HG02870 (cell line): ENCODE measurements around the gene FKBP1C.
A peak's percentile ranks its signal among the peaks of the same experiment; 100 is the strongest.
"Not testable (repeated sequence)": the region's sequence is repeated elsewhere in the genome, so short reads cannot be mapped to it uniquely, and the experiment has no call there.

Experiments
- ATAC-seq: cut with Tn5 transposase; IDR thresholded peaks from one replicate; pipeline ENCODE4 v1.9.1; 2021; ENCODE audit warnings: mild to moderate bottlenecking, moderate library complexity; ENCODE audit not compliant: unreplicated experiment

Gene FKBP1C

DNA sequence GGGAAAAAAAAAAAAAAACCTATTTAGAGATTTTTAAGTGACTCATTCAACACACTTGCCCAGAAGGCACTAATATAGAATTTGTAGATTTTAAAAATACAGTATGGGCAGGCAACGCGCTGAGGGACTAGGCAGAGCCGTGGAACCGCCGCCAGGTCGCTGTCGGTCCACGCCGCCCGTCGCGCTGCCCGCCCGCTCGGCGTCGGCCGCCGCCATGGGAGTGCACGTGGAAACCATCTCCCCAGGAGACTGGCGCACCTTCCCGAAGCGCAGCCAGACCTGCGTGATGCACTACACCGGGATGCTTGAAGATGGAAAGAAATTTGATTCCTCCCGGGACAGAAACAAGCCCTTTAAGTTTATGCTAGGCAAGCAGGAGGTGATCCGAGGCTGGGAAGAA, at the start of gene FKBP1C:
Gene FKBP1C, plus strand, starts transcription at position 127 of the 400 bp plus-strand sequence.
- not testable (repeated sequence) for ATAC-seq

DNA sequence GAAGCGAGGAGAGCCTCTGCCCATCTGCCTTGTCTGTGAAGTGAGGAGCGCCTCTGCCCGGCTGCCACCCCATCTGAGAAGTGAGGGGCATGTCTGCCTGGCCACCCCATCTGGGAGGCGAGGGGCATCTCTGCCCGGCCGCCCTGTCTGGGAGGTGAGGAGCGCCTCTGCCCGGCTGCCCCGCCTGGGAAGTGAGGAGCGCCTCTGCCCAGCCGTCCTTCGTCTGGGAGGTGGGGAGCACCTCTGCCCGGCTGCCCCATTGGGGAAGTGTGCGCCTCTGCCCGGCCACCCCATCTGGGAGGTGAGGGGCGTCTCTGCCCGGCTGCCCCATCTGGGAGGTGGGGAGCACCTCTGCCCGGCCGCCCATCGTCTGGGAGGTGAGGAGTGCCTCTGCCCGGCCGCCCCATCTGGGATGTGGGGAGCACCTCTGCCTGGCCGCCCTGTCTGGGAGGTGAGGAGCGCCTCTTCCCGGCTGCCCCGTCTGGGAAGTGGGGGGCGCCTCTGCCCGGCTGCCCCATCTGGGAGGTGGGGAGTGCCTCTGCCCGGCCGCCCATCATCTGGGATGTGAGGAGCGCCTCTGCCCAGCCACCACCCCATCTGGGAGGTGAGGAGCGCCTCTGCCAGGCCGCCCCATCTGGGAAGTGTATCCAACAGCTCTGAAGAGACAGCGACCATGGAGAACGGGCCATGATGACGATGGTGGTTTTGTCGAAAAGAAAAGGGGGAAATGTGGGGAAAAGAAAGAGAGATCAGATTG, 47.0 kb upstream of the FKBP1C start:
- not testable (repeated sequence) for ATAC-seq

DNA sequence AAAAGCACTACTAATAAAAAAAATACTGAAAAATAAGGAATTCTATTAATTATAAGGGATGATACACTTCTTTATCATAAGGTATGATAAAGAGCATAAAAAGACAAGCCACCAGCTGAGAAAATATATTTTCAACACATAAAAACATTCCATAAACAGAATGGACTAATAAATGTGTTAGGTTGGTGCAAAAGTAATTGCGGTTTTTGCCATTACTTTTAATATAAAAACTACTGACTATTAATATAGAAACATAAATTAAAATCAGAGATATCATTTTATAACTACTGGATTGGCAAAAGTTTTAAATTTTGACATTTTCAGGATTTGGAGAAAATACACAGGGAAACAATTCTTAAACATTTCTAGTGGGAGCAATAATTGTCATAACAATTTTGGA, 37.1 kb upstream of the FKBP1C start:
- no peak for ATAC-seq

DNA sequence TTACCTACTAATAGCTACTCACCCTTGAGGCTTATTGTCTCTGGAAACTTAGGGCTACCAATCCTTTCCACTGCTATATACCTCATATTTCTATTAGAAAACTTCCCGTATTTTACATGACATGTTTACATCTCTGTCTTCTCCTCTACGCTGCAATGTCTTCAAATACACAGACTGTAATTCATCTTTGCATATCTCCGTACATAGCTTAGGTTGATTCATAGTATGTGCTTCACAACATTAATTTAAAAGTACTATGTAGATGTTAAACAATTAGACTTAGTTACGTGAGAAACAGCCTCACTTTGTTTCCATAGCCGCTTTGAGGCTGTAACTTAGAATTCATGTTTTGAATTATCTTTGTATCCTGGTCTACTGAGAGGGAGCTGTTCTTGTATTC, 35.1 kb upstream of the FKBP1C start:
- ATAC-seq: no peak

DNA sequence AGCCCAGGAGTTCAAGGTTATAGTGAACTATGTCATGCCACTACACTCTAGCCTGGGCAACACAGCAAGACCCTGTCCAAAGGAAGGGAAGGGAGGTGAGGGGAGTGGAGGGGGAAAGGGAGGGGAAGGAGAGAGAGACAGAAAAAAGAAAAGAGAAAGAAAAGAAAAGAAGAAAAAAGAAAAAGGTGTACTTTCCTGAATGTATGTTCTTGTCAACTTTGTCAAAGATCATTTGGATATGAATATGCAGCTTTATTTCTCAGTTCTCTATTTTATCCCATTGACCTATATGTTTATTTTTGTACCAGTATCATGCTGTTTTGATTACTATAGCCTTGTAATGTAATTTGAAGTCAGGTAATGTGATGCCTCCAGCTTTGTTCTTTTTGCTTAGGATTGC, 30.9 kb upstream of the FKBP1C start:
- ATAC-seq: no peak

DNA sequence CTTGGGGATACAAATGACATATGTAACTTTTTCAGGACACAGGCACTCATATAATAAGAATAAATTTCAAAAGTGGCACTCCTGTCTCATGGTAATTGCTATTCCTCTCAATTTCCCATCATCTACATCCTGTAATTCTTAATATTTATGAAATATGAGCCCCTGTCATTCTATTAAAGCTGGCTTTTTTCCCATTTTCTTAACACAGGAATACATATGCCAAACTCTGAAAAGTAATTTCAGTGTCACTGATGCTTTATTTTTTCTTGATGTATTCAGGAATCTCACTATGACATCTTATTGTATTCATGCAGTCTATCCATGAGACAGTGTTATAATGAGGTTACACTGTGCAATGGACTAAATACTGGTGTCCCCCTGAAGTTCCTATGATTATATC, 24.3 kb upstream of the FKBP1C start:
- no peak for ATAC-seq

DNA sequence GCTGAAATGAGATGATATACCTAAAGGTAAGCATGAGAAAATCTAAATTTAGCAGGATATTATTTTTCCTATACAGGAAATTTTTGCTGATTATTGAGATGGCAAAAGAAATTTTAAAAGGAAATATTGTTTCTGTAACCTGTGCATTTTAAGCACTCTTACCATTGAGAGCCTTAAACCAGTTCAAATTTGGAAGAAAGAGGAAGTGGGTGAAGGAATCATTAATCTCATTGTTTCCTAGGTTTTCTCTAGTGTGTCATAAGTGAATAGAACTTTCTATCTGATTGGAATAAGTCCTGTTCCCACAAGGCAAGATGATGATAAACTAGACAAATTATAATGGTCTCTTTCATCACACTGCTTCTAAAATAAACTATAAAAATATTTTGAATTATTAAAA, 22.4 kb upstream of the FKBP1C start:
- no peak for ATAC-seq

DNA sequence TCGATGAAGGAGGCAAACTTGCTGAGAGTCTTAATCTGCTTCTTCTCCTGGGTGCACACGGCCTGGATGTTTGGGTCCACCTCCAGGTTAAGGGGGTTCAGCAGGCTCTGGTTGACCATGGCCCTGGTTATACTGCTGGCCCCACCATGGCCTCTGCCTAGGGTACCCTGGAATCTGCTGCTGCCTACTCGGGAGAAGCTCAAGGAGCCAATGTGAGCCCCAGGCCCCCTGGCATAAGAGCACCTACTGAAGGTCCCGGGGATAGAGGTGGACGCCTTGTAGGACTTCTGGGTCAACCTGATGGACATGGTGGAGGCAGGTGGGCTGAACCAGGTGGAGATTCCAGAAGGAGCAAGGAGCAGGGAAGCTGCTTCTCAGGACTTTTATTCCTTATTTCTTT, 17.9 kb upstream of the FKBP1C start:
- ATAC-seq: no peak

DNA sequence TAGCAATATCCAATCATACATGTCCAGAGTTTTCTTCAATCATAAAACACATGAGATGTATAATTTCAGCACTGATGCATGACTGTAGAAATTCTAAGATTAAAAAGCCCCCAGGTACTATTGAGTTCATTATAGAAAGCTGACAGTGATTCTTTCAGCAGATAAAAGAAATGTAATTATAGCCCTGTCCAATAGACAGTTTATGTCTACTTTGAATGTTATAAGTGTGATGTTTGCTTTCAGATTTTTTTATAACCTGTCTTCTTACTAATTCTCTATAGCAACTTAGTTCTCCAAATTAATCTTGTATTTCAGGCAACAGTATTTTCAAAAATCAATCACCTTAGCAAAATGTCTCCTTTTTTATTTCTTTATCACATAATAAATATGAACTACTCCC, 13.5 kb upstream of the FKBP1C start:
- no peak for ATAC-seq

DNA sequence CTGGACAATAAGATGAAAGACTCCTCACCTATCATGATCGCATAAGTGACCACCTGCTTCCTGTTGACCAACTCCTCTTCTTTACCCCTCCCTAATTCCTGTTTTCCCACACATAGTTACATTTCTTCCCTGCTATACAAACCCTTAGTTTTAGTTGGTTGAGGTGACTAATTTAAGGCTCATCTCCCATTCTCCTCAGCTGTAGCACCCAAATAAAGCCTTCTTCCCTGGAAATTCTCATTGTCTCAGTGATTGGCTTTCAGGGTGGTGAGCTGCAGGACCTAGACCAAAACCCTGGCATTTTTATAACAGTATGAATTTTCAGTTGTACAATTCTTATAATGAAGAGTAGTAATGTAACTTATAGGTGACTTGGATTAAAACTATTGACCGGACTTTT, 2.1 kb downstream of the FKBP1C start:
- ATAC-seq: no peak

DNA sequence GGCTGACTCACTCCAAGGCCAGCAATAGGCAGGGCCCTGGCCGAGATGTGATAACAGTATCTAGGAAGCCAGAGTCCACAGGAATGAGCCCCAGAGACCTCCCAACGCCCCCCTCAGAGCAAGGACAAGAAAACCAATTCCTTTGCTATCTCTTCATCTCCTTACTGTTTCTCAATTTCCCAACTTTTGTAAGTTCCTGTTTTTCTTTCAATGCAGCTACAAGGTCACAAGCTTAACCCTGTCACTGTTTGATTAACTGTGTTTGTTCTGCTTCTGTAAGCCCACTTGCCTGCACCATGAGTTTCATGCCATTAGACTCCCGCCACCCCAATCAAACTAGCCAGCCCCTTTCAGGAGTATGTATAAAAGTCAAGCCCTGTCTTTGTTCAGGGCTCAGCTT, 3.5 kb downstream of the FKBP1C start:
- ATAC-seq: no peak

DNA sequence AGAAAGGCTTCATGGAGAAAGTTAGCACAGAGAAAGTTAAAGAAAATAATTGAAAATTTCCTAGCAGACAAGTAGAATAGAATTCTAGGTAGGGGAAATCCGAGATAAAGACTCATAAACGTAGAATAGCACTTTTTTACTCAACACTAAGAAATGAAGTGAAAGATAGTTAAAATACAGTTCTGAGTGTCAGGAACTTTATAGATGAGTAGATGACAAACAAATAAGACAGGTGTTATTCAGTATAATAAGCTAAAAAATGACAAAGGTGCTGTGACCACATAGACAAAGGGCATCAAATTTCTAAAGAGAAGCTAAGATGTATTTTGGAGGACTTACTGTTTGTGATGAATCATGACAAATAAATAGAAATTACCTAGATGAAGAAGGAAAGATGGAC, 12.9 kb downstream of the FKBP1C start:
- peak; percentile 58 for ATAC-seq

DNA sequence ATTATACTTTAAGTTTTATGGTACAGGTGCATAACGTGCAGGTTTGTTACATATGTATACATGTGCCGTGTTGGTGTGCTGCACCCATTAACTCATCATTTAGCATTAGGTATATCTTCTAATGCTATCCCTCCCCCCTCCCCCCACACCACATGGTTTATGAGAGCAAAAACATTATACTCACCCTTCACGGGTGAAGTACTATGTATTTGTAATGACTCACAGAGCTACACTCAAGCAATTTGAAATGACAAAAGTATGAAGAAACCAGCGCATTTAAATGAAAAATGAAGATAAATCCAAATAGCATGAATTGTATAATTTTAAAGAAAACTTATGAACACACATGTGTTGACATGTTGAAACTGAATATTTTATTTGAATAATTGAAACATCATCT, 14.7 kb downstream of the FKBP1C start:
- ATAC-seq: not testable (repeated sequence)

DNA sequence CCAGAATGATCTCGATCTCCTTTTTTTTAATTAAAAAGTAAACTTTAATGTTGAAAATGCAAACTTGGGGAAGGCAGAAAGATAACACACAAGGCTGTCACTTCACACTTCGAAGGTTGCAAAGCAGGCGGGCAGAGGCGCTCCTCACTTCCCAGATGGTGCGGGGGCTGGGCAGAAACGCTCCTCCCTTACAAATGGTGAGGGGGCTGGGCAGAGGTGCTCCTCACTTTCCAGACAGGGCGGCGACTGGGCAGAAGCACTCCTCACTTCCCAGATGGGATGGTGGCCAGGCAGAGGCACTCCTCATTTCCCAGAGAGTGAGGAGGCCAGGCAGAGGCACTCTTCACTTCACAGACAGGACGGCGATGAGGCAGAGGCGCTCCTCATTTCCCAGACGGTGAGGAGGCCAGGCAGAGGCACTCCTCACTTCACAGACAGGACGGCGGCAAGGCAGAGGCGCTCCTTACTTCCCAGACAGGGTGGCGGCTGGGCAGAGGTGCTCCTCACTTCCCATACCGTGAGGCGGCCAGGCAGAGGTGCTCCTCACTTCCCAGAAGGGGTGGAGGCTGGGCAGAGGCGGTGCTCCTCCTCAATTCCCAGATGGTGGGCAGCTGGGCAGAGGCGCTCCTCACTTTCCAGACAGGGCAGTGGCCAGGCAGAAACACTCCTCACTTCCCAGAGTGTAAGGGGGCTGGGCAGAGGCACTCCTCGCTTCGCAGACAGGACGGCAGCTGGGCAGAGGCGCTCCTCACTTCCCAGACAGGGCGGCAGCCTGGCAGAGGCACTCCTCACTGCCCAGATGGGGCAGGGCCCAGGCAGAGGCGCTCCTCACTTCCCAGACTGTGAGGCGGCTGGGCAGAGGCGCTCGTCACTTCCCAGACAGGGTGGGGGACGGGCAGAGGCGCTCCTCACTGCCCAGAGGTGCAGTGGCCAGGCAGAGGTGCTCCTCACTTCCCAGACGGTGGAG, 16.9 kb downstream of the FKBP1C start:
- ATAC-seq: not testable (repeated sequence)

DNA sequence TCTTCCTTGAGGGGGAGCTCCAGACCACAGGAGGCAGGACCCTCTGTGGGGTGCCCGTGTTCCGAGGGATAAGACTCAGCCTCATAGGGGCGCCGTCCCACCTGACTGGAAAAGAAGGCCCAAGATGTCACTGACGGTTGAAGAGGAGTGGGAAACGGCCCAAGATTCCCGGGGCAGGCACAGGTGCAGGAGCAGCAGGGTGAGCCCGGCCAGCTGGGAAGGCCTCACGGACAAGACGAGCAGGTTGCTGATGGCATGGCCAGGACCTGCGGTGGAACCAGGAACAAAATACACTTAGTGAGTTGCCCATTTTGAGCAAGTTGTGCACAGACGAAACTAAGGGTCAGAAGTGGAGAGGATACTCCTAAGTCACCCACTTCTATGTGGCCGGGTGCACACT, 18.8 kb downstream of the FKBP1C start:
- ATAC-seq: not testable (repeated sequence)

DNA sequence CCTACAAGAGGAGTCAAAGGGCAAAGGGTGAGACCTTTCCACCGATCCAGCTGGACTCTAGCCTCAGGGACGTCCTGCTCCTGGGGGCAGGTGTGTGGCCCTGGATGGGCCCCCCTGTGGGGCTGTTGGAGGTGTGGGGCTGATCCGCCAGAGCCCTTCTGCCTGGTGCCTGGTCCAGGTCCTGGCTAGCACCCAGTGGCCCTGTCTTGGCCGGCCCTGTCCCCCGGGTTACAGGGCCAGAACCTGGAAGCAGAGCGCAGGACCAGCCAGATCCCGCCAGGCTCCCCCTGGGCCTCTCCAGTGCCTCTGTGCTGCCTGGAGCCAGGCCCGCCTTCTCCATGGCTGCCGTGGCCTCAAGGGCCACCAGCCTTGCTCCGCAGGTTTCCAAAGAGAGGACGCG, 19.2 kb downstream of the FKBP1C start:
- not testable (repeated sequence) for ATAC-seq

DNA sequence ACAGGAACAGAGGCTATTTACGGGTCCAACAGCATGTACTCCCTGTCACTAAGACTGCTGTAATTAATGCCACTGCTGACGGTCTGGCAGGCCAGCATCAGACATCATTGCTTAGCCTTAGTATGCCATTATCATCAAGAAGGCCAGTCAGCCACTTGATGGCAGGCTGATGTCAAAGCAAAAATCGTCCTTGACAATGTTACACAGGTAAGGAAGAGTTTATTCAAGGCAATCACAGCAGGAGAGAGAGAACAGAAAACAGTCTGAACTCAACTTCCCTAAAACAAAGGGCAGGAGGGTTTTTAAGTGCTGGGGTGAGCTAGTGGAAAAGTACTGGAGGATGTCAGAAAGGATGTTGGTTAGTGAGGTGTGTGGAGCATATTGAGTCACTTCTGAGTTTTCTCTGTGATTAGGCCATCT, 25.1 kb downstream of the FKBP1C start:
- ATAC-seq: peak; percentile 96

DNA sequence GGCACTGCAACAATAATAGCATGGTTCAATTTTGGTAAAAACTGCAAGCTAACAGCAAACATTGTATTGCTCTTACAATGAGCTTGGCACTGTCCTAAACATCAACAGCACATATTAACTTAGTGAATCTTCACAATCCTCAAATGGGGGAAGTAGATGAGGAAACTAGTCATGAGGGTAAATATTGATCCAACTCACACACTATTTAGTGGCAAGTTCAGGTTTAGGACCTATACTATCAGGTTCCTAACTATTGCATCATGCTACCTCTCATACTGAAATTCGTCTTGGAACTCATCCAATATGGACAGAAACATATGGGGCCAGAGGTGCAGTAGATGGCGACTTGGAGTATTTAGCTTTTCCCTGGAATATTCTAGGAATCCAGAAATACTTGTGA, 34.2 kb downstream of the FKBP1C start:
- ATAC-seq: no peak

DNA sequence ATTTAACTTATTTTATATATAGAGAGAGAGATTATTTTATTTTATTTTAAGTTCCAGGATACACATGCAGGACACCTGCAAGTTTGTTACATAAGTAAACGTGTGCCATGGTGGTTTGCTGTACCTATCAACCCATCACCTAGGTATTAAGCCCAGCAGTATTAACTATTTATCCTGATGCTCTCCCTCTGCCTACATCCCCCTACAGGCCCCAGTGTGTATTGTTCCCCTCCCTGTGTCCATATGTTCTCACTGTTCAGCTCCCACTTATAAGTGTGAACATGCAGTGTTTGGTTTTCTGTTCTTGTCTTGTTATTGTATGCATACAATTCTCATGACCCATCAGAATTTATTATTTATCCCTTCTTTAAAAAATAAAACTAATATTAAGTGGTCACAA, 34.6 kb downstream of the FKBP1C start:
- peak; percentile 73 for ATAC-seq

DNA sequence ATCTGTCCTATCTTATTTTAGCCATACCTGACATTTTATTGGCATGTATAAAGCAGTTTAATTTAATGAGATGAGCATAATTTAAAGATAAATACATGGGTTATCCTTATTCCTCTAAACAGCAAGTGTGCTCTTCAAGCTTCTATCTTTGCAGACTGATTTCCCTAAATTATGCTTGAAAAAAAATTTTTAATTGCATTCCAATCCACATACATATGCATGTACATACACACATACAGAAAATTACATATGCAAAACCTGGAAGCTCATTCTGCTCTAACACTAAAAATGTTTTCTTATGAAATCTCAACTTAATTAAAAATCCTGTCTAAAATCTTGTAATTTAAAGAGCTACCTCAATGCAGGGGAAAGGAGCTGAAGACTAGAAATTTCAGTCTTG, 35.3 kb downstream of the FKBP1C start:
- ATAC-seq: no peak

DNA sequence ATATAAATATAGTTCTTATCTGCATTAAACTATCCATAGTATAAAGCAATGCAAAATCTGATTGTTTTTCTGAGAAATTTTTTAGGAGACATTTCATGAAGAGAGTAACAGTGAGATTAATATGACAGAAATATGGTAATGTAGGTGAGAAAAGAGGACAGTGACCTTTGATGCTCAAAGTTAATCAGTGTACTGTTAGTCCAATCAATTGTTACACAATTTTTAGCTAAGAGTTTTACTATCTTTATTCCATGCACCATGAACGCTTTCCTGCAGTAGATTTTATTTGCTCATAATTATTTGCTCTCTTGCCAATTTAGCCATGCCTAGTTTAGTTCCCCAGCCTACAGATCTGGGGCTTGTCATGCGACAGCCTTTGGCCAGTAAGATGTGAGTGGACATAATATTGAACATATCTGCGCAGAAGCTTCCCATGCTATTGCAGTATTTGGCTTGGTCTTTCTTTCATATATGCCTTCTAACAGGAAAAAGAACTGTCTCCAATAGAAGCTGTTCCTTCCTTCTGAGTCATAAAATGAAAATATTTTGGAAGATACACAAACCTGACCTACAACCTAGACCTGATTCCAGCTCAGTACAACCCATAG, 38.7 kb downstream of the FKBP1C start:
- ATAC-seq: no peak

DNA sequence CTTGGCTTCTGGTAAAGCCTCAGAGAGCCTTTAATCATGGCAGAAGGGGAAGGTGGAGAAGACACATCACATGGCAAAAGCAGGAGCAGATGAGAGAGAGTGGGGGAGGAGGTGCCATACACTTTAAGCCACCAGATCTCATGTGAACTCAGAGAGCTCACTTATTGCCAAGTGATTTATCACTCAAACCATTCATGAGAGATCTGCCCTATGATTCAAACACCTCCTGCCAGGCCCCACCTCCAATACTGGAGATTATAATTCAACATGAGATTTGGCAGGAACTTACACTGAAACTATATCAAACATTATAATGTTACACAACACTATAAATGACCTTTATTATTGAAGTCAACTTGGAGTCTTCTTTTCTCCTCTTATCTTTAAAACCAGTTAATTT, 47.9 kb downstream of the FKBP1C start:
- no peak for ATAC-seq
